ENCODE results near the gene SLU7. TPM values are rescaled to one million over a fixed set of nuclear protein-coding genes. Genes with fewer than 3 reads are reported as not detected.

SLU7 gene
- total RNA-seq, 1 donor from 2014 or later: 41.3 TPM

GRCh38 chr5:160353379-160353778, 65.5 kb downstream of the SLU7 start:
- H3K4me3 Mint-ChIP-seq (ENCODE audit: low read depth): no peak overlapping the region
- no peaks in the 10 kb centered on the region for H3K4me1 Mint-ChIP-seq (ENCODE audit: low read depth)
- H3K9me3 Mint-ChIP-seq: no peaks in the 10 kb centered on the region
- intact Hi-C loops (cut with micrococcal nuclease): no loop called here
- no peaks in the 10 kb centered on the region for H3K36me3 Mint-ChIP-seq (ENCODE audit: low read depth)
- H3K27ac Mint-ChIP-seq: no peak overlapping the region
- no peaks in the 10 kb centered on the region for H3K27me3 Mint-ChIP-seq (ENCODE audit: low read depth)
- no peak for DNase-seq (ENCODE audit: low spot score)

GRCh38 chr5:160352308-160352707, 66.6 kb downstream of the SLU7 start:
- no peaks in the 10 kb centered on the region for H3K9me3 Mint-ChIP-seq
- H3K27ac Mint-ChIP-seq: no peak overlapping the region
- intact Hi-C loops (cut with micrococcal nuclease): no loop called here
- H3K4me3 Mint-ChIP-seq (ENCODE audit: low read depth): no peak overlapping the region
- no peak for DNase-seq (ENCODE audit: low spot score)
- H3K27me3 Mint-ChIP-seq (ENCODE audit: low read depth): no peaks in the 10 kb centered on the region
- H3K4me1 Mint-ChIP-seq (ENCODE audit: low read depth): no peaks in the 10 kb centered on the region
- no peaks in the 10 kb centered on the region for H3K36me3 Mint-ChIP-seq (ENCODE audit: low read depth)

Other genes starting within 250 kb of the SLU7 start
- not detected in 2 replicates for gene FABP6, start 189.6 kb downstream of the SLU7 start, total RNA-seq
- not detected in 2 replicates for gene CCNJL, start 106.5 kb downstream of the SLU7 start, total RNA-seq
- gene C1QTNF2, start 48.5 kb downstream of the SLU7 start, total RNA-seq: not detected in 2 replicates
- gene FAM200C, start 19.0 kb downstream of the SLU7 start, total RNA-seq: 1.3 and 1.4 TPM in 2 replicates
- 142 and 146 TPM in 2 replicates for gene PTTG1, start 2.8 kb upstream of the SLU7 start, total RNA-seq